ENCODE measurements around the gene CPPED1. TPM values are rescaled to one million over a fixed set of nuclear protein-coding genes. Genes with fewer than 3 reads are reported as not detected.

Gene CPPED1
- total and polyA plus RNA-seq, 8 donors = 9.1 to 33.3 (median 9.8) TPM

DNA sequence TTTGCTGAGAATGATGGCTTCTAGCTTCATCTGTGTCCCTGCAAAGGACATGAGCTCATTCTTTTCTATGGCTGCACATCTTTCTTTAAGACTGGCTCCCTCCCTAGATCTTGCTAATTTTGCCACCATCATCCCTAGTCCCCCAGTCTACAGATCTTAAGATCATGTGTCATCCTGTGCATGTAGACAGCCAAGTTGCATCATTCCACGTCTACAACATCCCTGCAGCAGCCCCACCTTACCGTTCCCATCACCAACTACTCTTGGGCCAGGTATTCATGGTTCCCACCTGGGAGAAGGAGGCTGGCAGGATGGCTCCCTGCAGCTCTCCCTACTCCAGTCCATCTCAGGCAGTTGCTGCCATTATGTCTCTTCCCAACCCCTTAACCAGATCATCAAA, 12.3 kb downstream of the CPPED1 start:
- no peaks in the 10 kb centered on the region for H3K4me1 ChIP-seq
- H3K4me3 ChIP-seq = no peak overlapping the region
- H3K36me3 ChIP-seq = peaks cover 0 to 10% of the 10 kb centered on the region in 2 donors
- intact Hi-C loops (cut with DNase I) = no loop called here
- H3K9me3 ChIP-seq = no peaks in the 10 kb centered on the region
- no peak for TF ChIP-seq CTCF (IDR thresholded peaks at IDR 0.05)
- ATAC-seq (no peak), DNase-seq (no peak)
- no peaks in the 10 kb centered on the region for H3K27me3 ChIP-seq
- H3K27ac ChIP-seq = no peak overlapping the region

DNA sequence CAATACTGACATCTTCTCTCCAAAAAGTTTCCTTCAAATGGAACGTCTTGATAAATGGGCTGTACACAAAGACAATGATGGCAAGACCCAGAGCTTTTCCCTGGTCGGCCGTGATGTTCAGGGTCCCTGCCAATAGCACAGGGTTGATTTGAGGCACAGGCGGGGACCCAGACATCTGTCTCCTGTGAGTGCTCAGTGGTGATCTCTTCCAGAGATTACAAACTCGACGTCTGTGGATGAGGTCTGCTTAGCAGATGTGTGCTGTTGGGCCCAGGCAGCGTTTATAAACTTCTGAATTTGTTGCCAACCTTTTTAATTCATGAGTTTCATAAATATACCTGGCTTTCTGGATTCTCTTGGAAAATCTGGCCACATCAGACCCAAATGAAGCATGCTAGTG, 14.9 kb downstream of the CPPED1 start:
- TF ChIP-seq CTCF (IDR thresholded peaks at IDR 0.05) = no peak
- H3K4me1 ChIP-seq = no peaks in the 10 kb centered on the region

GRCh38 chr16:12786081-12786480, 17.6 kb downstream of the CPPED1 start:
- no peak for TF ChIP-seq CTCF (IDR thresholded peaks at IDR 0.05)
- H3K4me3 ChIP-seq = no peak overlapping the region
- no peaks in the 10 kb centered on the region for H3K27me3 ChIP-seq
- no peaks in the 10 kb centered on the region for H3K4me1 ChIP-seq
- no peak for ATAC-seq
- intact Hi-C loops (cut with DNase I) = no loop called here
- no peak for DNase-seq
- no peak overlapping the region for H3K27ac ChIP-seq
- H3K36me3 ChIP-seq = peaks cover 0 to 8% of the 10 kb centered on the region in 2 donors
- H3K9me3 ChIP-seq = peaks cover 0 to 6% of the 10 kb centered on the region in 2 donors

More for the DNA sequence above, 14.9 kb downstream of the CPPED1 start:
- no peak overlapping the region for H3K27ac ChIP-seq
- DNase-seq (no peak), ATAC-seq (no peak)
- no peaks in the 10 kb centered on the region for H3K27me3 ChIP-seq
- peaks cover 0 to 10% of the 10 kb centered on the region in 2 donors for H3K36me3 ChIP-seq
- no peak overlapping the region for H3K4me3 ChIP-seq
- peaks cover 0 to 6% of the 10 kb centered on the region in 2 donors for H3K9me3 ChIP-seq
- intact Hi-C loops (cut with DNase I) = no loop called here

GRCh38 chr16:12784076-12784475, 19.6 kb downstream of the CPPED1 start:
- intact Hi-C loops (cut with DNase I) = no loop called here
- DNase-seq (no peak), ATAC-seq (no peak)
- no peak for TF ChIP-seq CTCF (IDR thresholded peaks at IDR 0.05)
- H3K9me3 ChIP-seq = peaks cover 0 to 6% of the 10 kb centered on the region in 2 donors
- no peak overlapping the region for H3K4me3 ChIP-seq
- no peaks in the 10 kb centered on the region for H3K27me3 ChIP-seq
- H3K4me1 ChIP-seq = no peaks in the 10 kb centered on the region
- H3K36me3 ChIP-seq = peaks cover 0 to 28% of the 10 kb centered on the region in 2 donors
- no peak overlapping the region for H3K27ac ChIP-seq

- H3K4me3 ChIP-seq = no peak overlapping the region
- peaks cover 0 to 6% of the 10 kb centered on the region in 2 donors for H3K9me3 ChIP-seq
- no peak for DNase-seq
- H3K36me3 ChIP-seq = peaks cover 0 to 36% of the 10 kb centered on the region in 2 donors
- no peak overlapping the region for H3K27ac ChIP-seq
- no peaks in the 10 kb centered on the region for H3K4me1 ChIP-seq
- intact Hi-C loops (cut with DNase I) = no loop called here
- no peak for ATAC-seq
- no peak for TF ChIP-seq CTCF (IDR thresholded peaks at IDR 0.05)
- no peaks in the 10 kb centered on the region for H3K27me3 ChIP-seq
Observed at GRCh38 chr16:12781777-12782176, 21.9 kb downstream of the CPPED1 start.
